Stomach (tissue), 4 donors: Measurements from ENCODE around the gene ZNF821.

Source experiments
- POLR2A ChIP-seq, 4 donors: fragments of 450-650 bp; IDR thresholded peaks; one replicate each; pipeline ENCODE4 v1.6.1; 2016; ENCODE audit warnings: antibody characterized with exemption in 4 of 4, control low read depth in 2 of 4, mild to moderate bottlenecking in 1 of 4, moderate library complexity in 1 of 4
- TF ChIP-seq, protein P1 (sequence below), 7 experiments: fragments of 450-650 bp in 4 of 7; fragments of 200-600 bp in 3 of 7; sonication (generic) in 3 of 7; IDR thresholded peaks; one replicate each; pipeline ENCODE4 v1.5.1; 2016 to 2019; ENCODE audit warnings: antibody characterized with exemption in 7 of 7, control low read depth in 2 of 7, mild to moderate bottlenecking in 1 of 7

GRCh38 chr16:71931599-71931998, 47.6 kb upstream of the ZNF821 start:
- TF ChIP-seq, protein P1, sequence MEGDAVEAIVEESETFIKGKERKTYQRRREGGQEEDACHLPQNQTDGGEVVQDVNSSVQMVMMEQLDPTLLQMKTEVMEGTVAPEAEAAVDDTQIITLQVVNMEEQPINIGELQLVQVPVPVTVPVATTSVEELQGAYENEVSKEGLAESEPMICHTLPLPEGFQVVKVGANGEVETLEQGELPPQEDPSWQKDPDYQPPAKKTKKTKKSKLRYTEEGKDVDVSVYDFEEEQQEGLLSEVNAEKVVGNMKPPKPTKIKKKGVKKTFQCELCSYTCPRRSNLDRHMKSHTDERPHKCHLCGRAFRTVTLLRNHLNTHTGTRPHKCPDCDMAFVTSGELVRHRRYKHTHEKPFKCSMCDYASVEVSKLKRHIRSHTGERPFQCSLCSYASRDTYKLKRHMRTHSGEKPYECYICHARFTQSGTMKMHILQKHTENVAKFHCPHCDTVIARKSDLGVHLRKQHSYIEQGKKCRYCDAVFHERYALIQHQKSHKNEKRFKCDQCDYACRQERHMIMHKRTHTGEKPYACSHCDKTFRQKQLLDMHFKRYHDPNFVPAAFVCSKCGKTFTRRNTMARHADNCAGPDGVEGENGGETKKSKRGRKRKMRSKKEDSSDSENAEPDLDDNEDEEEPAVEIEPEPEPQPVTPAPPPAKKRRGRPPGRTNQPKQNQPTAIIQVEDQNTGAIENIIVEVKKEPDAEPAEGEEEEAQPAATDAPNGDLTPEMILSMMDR (IDR thresholded peaks at IDR 0.05), result no peak
- TF ChIP-seq POLR2A (IDR thresholded peaks at IDR 0.05), result no peak
